NCI-H2081 (cell line): Measurements from ENCODE around the gene NEK6.

Source experiments
- DNase-seq, 2 experiments: peaks; one replicate each; lab custom pipeline; 2025; lab: John Stamatoyannopoulos, UW

NEK6 gene

DNA sequence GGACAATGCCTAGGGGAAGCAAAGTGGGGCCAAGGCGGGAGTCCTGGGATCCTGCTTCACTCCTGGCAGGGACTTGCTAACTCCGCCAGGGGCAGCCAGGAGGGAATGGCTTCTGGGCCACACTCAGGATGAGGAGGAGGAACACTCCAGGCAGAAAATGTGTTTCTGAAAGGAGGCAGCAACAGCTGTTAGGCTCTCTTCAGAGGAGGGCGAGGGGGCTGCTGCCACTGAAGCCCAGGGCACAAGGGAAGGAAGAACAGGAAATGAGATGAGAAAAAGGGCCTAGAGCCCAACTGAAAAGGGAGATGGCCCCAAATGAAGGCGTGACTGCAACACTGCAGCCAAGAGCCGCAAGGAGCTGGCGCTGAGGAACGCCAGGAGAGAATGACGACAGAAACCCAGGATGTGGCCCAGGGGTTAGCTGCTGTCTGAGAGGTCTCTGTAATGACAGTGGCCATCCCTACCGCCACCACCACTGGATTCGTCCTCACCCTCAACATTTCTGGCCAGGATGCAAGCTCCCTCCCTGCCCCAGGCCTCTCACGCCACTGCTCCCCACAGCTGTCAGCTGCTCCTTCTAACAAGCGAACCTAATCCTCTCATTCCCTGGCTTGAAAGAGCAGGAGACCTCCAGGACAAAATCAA is 141.7 kb downstream of the NEK6 start:
- no peak for DNase-seq

DNA sequence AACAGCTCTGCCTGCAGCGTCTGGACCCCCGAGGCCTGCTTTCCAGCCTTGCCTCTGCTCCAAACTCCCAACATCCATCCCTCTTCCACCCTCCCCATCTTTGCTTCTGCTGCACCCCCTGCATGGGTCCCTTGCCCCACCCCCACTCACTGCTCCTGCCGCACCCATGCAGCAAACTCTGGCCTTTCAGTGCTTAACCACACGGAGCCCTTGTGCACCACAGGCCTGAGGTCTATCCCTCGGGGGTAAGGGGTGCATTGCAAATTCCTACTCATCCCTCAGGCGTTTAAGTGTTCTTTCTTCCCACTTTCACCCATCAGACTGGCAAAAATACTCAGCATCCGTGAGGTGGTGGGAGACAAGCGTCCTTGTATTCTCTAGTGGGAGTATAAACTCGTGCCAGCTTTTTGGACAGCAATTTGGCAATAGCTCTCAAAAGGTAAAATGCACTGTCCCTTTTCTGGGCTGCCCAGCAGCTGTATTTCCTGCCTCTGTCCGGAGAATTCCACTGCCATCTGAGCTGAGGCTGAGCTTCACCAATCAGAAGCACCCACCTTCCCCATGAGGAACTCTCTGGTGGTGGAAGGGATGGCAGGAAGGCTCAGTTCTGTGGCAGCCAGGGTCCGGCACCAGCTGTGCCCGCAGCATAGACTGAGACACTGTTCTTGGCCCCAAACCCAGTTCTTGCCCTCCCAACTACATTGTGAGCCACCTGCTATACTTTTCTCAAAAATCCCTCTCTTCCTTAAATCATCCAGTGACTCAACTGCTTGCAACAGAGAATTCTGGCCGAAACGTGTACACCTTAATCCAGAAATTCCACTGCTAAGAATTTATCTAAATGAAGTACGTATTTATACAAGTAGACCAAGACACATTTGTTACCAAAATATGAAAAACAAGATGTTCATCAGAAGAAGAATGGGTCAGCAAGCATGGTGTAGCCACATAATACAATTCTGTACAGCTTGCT is 142.5 kb downstream of the NEK6 start:
- DNase-seq, result no peak
